A673 (cell line): ENCODE results near the gene RAP1GAP. TPM values are rescaled to one million over a fixed set of nuclear protein-coding genes. Genes with fewer than 3 reads are reported as not detected.

Experiments used
- BruUV-seq: library from RNA; stranded (reverse); fragments of 400-500 nt; replicated peaks from 2 replicates; lab custom pipeline; 2021; lab: Mats Ljungman, UMichigan
- CTCF ChIA-PET: fragments of 300-600 bp; sonication (Branson Sonifier 250); formaldehyde crosslinking; loops from one replicate; lab custom pipeline; 2022; ENCODE audit warnings: antibody characterized with exemption; lab: Charles Lee
- POLR2A ChIA-PET: fragments of 300-600 bp; sonication (Branson Sonifier 250); formaldehyde crosslinking; loops from one replicate; lab custom pipeline; 2022; ENCODE audit warnings: antibody characterized with exemption; ENCODE audit not compliant: low non-redundant PET; lab: Charles Lee
- DNase-seq: peaks from one replicate; pipeline ENCODE4 v3.0.0-alpha.2; 2015; ENCODE audit warnings: low spot score
- H3K27ac ChIP-seq: fragments of 200-600 bp; sonication (generic); 2 replicates; pipeline ENCODE4 v1.5.1; 2016; ENCODE audit warnings: mixed run types, low read depth, mild to moderate bottlenecking, mixed read lengths, antibody characterized with exemption, low read length; ENCODE audit not compliant: poor library complexity, severe bottlenecking
- H3K27me3 ChIP-seq: fragments of 200-600 bp; sonication (generic); replicated peaks from 2 replicates; pipeline ENCODE4 v1.6.1; 2017; ENCODE audit warnings: mixed run types, low read depth, mild to moderate bottlenecking, mixed read lengths, antibody characterized with exemption, low read length; ENCODE audit not compliant: insufficient read depth, poor library complexity
- H3K36me3 ChIP-seq: fragments of 200-600 bp; sonication (generic); 2 replicates; pipeline ENCODE4 v1.6.1; 2016; ENCODE audit warnings: mixed run types, mild to moderate bottlenecking, mixed read lengths, antibody characterized with exemption, low read length; ENCODE audit not compliant: insufficient read depth, poor library complexity, severe bottlenecking
- H3K4me1 ChIP-seq: fragments of 200-600 bp; sonication (generic); 2 replicates; pipeline ENCODE4 v1.6.1; 2017; ENCODE audit warnings: mixed run types, mild to moderate bottlenecking, mixed read lengths, antibody characterized with exemption, low read length; ENCODE audit not compliant: insufficient read depth, poor library complexity, severe bottlenecking
- H3K4me3 ChIP-seq: fragments of 200-600 bp; sonication (generic); 2 replicates; pipeline ENCODE4 v1.5.1; 2016; ENCODE audit warnings: low read depth, mixed run types, mild to moderate bottlenecking, mixed read lengths, low read length; ENCODE audit not compliant: poor library complexity, severe bottlenecking
- H3K9me3 ChIP-seq: fragments of 200-600 bp; sonication (generic); 2 replicates; pipeline ENCODE4 v1.6.1; 2016; ENCODE audit warnings: mixed run types, low read depth, mild to moderate bottlenecking, mixed read lengths, antibody characterized with exemption, low read length; ENCODE audit not compliant: poor library complexity, severe bottlenecking
- EZH2 ChIP-seq: fragments of 200-600 bp; sonication (generic); IDR thresholded peaks from 2 replicates; pipeline ENCODE4 v1.6.1; 2017; ENCODE audit warnings: borderline replicate concordance, low read depth, mild to moderate bottlenecking, mixed read lengths, antibody characterized with exemption, low read length; ENCODE audit not compliant: poor library complexity, severe bottlenecking
- intact Hi-C: fragments of 100-400 bp; cut with micrococcal nuclease; formaldehyde crosslinking; loops from one replicate; pipeline ENCODE4 v1.10.0; 2022; ENCODE audit not compliant: unreplicated experiment
- total RNA-seq: library from RNA; stranded (reverse); gene quantifications from 2 replicates; pipeline ENCODE4 v1.2.3, GENCODE V29; 2021
- TF ChIP-seq, protein P1 (sequence below): fragments of 300-800, 200-600 bp; sonication (generic); conservative IDR thresholded peaks from 2 replicates; pipeline ENCODE4 v1.5.1; 2017; ENCODE audit warnings: low read depth, mild to moderate bottlenecking, antibody characterized with exemption, low read length, moderate library complexity, mixed read lengths

RAP1GAP gene
- total RNA-seq, 1 experiment from 2014 or later, result 37.7 TPM

GRCh38 chr1:21562896-21563295 lies 106.3 kb downstream of the RAP1GAP start:
- Histone ChIP-seq H3K27me3 (no peaks in the 10 kb centered on the region), H3K4me1 (peaks cover 24% of the 10 kb centered on the region), H3K9me3 (no peaks in the 10 kb centered on the region), H3K27ac (no peak overlapping the region), H3K36me3 (no peaks in the 10 kb centered on the region), H3K4me3 (no peak overlapping the region)
- intact Hi-C loops, result no loop called here
- no TSS peak for BruUV-seq
- ChIA-PET CTCF (no interaction called here), POLR2A (no interaction called here)
- TF ChIP-seq, protein P1, sequence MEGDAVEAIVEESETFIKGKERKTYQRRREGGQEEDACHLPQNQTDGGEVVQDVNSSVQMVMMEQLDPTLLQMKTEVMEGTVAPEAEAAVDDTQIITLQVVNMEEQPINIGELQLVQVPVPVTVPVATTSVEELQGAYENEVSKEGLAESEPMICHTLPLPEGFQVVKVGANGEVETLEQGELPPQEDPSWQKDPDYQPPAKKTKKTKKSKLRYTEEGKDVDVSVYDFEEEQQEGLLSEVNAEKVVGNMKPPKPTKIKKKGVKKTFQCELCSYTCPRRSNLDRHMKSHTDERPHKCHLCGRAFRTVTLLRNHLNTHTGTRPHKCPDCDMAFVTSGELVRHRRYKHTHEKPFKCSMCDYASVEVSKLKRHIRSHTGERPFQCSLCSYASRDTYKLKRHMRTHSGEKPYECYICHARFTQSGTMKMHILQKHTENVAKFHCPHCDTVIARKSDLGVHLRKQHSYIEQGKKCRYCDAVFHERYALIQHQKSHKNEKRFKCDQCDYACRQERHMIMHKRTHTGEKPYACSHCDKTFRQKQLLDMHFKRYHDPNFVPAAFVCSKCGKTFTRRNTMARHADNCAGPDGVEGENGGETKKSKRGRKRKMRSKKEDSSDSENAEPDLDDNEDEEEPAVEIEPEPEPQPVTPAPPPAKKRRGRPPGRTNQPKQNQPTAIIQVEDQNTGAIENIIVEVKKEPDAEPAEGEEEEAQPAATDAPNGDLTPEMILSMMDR, result no peak
- TF ChIP-seq EZH2, result no peak
- DNase-seq, result no peak

DNA sequence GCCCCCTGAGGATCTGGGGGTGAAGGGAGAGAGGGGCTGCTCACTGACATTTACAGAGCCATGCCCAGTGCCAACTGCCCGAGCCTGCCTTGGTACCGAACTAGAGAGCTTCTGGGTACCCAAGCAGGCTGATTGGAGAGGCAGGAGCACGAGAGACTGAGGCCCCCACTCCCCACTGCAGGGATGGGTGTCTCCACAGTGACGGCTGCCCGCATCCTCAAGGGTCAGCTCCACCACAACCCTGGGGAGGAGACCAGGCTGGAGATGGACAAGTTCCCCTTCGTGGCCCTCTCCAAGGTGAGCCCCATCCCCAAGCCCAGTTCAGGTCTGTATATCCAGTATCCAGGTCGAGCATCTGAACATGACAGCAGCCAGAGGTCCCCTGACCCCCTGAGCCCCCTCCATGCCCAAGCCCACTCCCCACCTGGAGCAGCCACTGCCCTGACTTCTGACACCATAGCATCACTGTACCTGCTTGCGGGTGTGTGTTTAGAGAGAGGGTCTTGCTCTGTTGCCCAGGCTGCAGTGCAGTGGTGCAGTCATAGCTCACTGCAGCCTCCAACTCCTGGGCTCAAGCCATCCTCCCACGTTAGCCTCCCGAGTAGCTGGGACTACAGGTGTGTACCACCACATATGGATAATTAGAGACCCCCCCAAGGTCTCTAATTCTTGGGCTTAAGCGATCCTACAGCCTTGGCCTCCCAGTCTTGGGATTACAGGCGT lies 108.1 kb downstream of the RAP1GAP start:
- no peaks in the 10 kb centered on the region for H3K27me3 ChIP-seq
- TF ChIP-seq, protein P1, result no peak
- no peak for TF ChIP-seq EZH2
- no peak overlapping the region for H3K27ac ChIP-seq
- intact Hi-C loops, result no loop called here
- no peak overlapping the region for H3K4me3 ChIP-seq
- POLR2A ChIA-PET, result no interaction called here
- CTCF ChIA-PET, result no interaction called here
- H3K4me1 ChIP-seq, result peaks cover 24% of the 10 kb centered on the region
- H3K9me3 ChIP-seq, result no peaks in the 10 kb centered on the region
- no TSS peak for BruUV-seq
- no peak for DNase-seq
- no peaks in the 10 kb centered on the region for H3K36me3 ChIP-seq

GRCh38 chr1:21559788-21560567 lies 109.2 kb downstream of the RAP1GAP start:
- TF ChIP-seq, protein P1, result no peak
- TF ChIP-seq EZH2, result no peak
- ChIA-PET POLR2A (no interaction called here), CTCF (no interaction called here)

More at GRCh38 chr1:21559788-21560567, 109.2 kb downstream of the RAP1GAP start:
- peaks cover 24% of the 10 kb centered on the region for H3K4me1 ChIP-seq
- no TSS peak for BruUV-seq
- no peak for DNase-seq
- intact Hi-C loops, result no loop called here
- no peak overlapping the region for H3K4me3 ChIP-seq
- no peaks in the 10 kb centered on the region for H3K36me3 ChIP-seq
- no peaks in the 10 kb centered on the region for H3K27me3 ChIP-seq
- H3K27ac ChIP-seq, result no peak overlapping the region
- H3K9me3 ChIP-seq, result no peaks in the 10 kb centered on the region
